CD4-positive, alpha-beta T cell treated with Interleukin-12 subunit alpha and Interleukin-12 subunit beta, for 1 hour (primary cell): ENCODE results near the gene ALS2CL.

ENCODE experiments used
- DNase-seq: peaks from one replicate; pipeline ENCODE4 v3.0.0-alpha.2; 2020

The ALS2CL gene

DNA sequence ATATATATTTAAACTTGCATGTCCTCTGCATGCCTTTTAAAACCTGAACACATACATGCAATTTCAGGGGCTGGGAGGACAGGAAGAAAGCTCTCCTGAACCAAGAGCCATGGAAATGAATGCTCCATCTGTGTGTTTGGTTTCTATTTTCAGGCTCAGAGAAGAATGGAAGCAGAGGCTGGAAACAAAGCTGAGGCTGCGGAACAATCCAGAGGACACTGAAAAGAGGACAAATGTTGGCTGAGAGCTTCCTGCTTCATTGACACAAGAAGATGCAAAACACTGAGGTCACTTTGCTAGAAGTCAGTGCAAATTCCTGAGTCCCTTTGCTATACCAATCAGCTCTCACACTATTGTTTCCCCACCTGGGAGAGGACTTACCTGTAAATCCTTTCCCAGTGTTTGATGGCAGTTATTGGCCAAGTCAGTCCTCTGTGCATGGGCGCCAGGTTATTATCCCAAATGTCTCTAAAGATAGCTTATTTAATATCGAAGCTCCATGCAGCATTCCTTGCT lies 68.4 kb downstream of the ALS2CL start:
- no peak for DNase-seq

DNA sequence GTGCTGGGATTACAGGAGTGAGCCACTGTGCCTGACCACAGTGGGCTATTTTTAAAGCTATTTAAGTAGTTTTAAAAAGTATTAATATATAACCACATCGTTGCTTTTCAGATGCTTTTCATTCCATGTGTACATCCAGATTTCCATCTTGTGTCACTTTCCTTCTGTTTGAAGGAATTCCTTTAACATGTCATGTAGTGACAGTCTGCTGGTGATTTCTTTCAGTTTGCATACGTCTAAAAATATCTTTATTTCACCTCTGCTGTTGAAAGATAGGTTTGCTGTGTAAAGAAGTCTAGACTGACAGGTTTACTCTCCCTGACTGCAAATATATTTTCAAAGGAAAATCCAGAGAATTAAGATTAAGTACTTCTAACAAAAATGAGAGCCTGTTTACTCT lies 68.9 kb downstream of the ALS2CL start:
- no peak for DNase-seq

DNA sequence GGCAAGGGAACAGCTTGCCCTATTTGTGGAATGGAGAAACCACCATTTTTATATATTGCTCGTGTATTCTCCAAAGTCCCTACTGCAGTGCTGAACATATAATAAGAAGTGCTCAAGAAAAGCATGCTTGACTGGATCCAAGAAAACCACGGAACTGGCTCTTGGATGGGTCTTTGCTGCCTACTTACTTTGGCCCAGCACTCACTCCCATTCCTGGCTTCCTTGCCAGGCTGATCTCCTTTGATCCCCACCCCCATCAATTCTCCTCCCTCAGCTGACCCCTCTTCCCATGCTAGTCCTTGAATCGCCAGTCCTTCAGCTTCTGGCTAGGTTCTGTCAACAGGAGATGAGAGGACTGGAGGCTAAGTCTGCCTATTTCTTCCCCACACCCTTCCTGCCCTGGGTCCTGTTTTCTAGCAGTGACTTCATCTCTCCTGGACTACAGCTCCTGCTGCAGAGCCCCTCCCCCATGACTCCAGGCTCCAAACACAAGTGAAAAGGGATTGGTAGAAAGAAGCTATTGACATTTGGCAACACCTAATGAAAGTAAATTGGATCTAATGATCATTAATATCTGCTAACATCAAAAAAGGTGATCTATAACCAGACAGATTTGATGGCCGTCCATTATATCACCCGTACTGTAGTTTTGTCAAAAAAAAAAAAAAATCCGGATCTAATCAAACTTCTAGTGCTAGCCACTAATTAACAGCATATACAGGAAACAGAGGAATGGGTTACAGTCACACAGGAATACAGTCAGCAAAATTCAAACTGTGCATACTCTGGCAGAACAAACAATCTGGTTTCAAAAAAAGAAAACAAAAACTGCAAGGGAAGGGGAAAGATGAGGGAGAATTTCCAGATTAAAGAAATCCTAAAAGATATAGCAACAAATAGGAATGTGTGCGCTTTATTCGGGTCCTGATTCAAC lies 73.4 kb downstream of the ALS2CL start:
- no peak for DNase-seq
